SKM-1 (cell line): ENCODE results near the gene GPC6.

ENCODE experiments used
- DNase-seq: peaks from one replicate; lab custom pipeline; 2025; ENCODE audit not compliant: unreplicated experiment; lab: John Stamatoyannopoulos, UW

GPC6 gene

GRCh38 chr13:93558637-93559036, 332.0 kb downstream of the GPC6 start:
- DNase-seq: no peak

- DNase-seq: no peak
These were observed 333.1 kb downstream of the GPC6 start for GRCh38 chr13:93559718-93560117.

- DNase-seq: no peak
These were observed 335.1 kb downstream of the GPC6 start for GRCh38 chr13:93561576-93562225.

GRCh38 chr13:93562676-93563075, 336.1 kb downstream of the GPC6 start:
- no peak for DNase-seq

GRCh38 chr13:93577105-93577504, 350.5 kb downstream of the GPC6 start:
- DNase-seq: peak; percentile 6

DNA sequence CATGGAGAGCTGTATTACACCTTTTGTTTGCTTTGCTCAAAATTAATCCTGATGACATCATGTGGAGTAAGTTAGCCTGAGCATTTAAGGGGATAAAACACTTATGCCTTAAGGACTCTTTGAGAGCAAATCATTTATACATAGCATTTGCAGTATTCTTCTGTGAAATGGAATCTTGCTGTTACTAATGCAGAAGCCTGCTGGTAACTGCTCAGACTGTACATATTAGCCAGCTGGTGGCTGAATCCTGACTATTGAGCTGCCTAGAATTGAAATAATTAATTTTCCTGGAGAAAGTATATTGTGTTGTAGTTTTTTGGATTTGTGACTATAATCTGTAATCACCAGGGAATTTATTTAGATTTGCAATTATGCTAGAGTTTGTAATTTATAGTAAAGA, 363.2 kb downstream of the GPC6 start:
- no peak for DNase-seq

DNA sequence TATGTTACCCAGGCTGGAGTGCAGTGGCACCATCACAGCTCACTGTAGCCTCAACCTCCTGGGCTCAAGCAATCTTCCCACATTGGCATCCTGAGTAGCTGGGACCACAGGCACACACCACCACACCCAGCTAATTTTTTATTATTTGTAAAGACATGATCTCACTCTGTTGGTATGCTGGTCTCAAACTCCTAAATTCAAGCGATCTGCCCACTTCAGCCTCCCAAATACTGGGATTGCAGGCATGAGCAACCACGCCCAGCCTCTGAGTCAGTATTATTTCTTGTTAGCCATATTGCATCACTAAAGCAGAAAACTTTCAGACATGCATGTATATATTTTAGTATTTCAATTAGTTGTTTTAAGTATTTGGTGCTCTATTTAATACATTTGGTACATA, 376.4 kb downstream of the GPC6 start:
- no peak for DNase-seq

GRCh38 chr13:93614776-93615175, 388.2 kb downstream of the GPC6 start:
- DNase-seq: no peak

- DNase-seq: no peak
These were observed 393.7 kb downstream of the GPC6 start for GRCh38 chr13:93620181-93620765.

DNA sequence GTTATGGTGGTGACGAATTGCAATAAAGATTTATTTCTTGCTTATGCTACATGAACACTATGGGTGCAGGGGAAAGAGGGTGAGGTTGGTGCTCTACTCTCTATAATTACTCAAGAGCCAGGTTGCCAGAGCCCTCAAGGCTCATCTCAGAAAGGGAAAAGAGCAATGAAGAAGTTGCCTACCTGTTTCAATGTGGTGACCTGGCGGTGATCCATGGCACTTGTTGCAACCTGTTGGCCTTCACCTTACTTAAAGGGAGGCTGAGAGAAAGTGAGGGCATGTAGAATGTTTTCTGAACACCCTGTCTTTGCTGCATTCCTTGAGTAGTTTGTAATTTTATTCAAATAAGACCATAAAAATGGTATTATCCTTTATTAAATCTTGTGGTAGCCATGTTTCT, 394.4 kb downstream of the GPC6 start:
- no peak for DNase-seq

- DNase-seq: no peak
These were observed 395.4 kb downstream of the GPC6 start for GRCh38 chr13:93621966-93622365.

- no peak for DNase-seq
These were observed 397.7 kb downstream of the GPC6 start for GRCh38 chr13:93624311-93624777.

DNA sequence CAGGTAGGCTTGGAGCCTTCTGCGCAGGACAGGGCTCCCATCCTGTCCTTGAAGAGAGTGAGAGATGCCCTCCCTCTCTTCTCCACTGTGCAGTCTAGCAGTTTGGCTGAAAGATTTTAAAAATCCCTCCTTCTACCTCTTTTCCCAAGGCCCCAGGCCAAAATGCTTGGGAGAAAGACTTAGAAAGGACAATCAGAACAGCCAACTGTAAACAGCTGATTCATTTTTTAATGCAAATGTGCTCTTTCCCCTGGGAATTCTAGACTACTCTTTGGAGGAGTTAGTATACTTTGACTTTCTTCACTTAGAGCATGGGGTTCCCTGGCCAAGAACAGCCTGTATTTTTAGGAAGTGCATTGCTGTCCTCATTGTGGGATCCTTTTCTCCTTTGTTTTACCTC, 398.9 kb downstream of the GPC6 start:
- no peak for DNase-seq

DNA sequence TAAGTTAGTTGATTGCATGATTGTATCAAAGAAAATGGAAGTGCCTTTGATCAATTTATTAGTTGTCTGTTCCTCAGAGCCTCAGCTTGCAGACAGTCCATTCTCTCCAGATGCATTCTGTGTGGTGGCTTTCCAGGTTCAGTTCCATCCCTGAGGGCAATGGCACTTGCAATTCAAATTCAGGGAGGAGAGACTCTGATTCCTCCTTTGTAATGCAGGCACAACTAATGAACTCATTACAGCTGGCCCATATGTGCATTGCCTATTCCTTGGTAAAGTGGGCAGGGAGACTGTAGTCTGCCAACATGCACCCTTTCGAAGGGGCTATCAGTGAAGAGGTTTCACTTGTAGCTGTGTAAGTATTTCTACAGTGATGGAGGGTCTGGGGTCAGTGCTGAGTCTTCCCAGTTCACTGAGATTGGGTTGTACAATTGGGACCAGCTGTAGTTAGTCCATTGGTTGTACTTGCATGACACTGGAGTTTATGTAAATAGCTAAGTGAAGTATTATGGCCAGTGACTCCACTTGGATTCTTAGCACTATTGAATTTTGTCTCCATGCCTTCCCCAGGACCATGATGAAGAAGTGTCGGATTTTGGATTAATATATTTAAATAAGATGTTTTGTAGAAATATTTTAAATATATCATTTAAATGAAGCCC, 401.7 kb downstream of the GPC6 start:
- no peak for DNase-seq

DNA sequence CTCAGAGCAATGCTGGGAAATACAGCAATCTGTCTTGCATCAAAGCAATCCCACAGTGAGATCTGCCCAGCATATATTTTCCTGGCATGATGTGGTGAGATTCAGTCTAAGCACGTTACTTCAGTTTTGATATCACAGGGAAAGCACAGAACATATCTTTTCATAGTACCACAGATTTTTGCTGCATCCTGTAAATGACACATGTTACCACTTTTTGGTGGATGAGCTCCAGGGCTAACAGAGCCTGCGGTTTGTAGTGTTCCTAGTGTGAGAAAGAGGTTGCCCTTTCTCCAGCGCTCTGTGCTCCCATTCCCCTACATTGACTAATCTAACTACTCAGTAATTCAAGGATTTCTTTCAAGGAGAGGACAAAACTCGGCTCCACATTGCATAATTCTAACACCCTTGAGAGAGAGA, 409.0 kb downstream of the GPC6 start:
- no peak for DNase-seq

GRCh38 chr13:93637852-93638251, 411.2 kb downstream of the GPC6 start:
- DNase-seq: no peak

DNA sequence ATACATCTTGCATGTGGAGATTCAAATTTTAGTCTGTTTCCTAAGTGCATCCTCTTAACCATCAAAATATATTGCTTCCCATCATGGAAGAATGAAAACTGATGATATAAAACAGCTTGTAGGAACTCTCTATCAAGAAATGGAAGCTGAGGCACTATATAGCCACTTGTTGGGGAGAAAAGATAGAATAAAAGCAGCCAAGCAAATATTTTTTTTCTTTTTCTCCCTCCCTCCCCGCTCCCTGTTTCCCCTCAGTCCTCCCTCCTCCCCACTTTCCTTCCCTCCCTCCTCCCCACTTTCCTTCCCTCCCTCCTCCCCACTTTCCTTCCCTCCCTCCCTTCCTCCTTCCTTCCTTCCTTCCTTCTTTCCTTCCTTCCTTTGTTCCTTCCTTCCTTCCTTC, 413.8 kb downstream of the GPC6 start:
- DNase-seq: no peak

DNA sequence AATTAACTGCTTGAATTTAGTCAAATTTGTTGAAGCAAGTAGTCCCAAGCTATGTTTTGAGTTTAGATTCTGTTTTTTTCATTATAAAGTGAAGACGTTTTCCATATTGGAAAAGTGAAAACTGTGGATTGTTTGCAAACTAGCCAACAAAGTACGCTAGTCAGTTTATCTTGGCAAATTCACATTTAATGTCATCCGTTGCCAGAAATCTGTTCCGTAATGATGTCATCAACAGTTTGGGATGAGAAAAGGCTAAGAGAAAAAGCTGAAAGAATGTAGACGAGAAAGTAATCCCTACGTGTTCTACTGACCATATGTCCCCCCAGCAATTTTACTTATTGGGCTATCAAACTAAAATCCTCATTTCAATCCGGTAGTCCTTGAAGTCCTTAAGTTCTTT, 419.6 kb downstream of the GPC6 start:
- DNase-seq: no peak

DNA sequence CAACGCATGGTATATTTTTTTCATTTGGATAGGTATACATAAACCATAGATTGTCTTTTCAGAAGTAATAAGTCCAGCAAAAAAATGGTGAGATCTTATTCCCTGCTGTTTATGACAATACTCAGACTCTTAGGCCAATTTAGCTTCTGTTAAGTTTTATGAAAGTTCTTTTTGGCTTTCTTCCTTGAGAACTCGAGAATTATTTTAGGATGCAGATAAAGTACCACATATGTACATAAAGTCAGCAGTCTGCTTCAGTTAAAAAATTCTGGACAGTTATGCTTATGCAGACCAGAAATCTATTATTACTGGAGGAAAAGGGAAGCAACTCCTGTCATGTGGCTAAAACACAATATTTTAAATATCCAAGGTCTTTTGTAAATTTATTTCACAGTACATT, 422.9 kb downstream of the GPC6 start:
- no peak for DNase-seq

DNA sequence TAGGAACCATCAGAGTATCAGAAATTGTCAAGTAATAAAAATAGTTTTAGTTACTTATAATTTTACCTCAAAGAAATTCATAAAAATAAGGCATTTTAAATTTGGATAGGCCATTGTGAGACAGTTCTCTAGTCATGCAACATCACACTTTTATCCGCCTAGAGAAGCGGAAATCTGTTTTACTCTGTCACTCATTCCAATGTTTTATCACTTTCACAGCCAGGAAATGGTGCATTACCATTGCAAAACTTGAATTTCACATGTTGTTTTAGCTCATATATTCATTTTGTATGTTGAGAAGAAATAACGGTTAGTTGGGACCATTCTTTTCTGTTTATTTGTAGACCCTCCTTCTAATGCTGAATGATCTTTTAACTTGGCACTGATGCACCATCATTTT, 427.2 kb downstream of the GPC6 start:
- DNase-seq: no peak

GRCh38 chr13:93655154-93655553, 428.5 kb downstream of the GPC6 start:
- DNase-seq: no peak

- DNase-seq: no peak
These were observed 433.9 kb downstream of the GPC6 start for GRCh38 chr13:93660391-93661063.
